ENCODE measurements around the gene CNST.

DNA sequence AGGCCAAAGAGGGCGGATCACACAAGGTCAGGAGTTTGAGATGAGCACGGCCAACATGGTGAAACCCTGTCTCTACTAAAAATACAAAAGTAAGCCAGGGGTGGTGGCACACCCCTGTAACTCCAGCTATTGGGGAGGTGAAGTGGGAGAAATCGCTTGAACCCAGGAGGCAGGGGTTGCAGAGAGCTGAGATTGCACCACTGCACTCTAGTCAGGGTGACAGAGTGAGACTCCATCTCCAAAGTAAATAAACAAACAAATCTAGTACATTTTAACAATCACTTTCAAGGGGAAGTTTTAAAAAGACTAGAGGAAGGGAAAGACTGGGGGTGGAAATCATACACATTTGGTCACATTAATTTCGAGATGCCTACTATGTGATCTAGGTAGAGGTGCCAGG is 6.9 kb upstream of the CNST start:
- TF ChIP-seq POLR2AphosphoS5 (IDR thresholded peaks at IDR 0.05; ENCODE audit: low read depth, low read length), result no peak
- TF ChIP-seq, protein P1, sequence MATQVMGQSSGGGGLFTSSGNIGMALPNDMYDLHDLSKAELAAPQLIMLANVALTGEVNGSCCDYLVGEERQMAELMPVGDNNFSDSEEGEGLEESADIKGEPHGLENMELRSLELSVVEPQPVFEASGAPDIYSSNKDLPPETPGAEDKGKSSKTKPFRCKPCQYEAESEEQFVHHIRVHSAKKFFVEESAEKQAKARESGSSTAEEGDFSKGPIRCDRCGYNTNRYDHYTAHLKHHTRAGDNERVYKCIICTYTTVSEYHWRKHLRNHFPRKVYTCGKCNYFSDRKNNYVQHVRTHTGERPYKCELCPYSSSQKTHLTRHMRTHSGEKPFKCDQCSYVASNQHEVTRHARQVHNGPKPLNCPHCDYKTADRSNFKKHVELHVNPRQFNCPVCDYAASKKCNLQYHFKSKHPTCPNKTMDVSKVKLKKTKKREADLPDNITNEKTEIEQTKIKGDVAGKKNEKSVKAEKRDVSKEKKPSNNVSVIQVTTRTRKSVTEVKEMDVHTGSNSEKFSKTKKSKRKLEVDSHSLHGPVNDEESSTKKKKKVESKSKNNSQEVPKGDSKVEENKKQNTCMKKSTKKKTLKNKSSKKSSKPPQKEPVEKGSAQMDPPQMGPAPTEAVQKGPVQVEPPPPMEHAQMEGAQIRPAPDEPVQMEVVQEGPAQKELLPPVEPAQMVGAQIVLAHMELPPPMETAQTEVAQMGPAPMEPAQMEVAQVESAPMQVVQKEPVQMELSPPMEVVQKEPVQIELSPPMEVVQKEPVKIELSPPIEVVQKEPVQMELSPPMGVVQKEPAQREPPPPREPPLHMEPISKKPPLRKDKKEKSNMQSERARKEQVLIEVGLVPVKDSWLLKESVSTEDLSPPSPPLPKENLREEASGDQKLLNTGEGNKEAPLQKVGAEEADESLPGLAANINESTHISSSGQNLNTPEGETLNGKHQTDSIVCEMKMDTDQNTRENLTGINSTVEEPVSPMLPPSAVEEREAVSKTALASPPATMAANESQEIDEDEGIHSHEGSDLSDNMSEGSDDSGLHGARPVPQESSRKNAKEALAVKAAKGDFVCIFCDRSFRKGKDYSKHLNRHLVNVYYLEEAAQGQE (IDR thresholded peaks at IDR 0.05; ENCODE audit: insufficient read depth in 1 of 2, low read depth in 2 of 2, low read length in 2 of 2), result no peak
- TF ChIP-seq SIN3A (IDR thresholded peaks at IDR 0.05; ENCODE audit: borderline replicate concordance, insufficient read depth, low read length), result no peak
- no peak for TF ChIP-seq FOXP2 (optimal IDR thresholded peaks at IDR 0.05; ENCODE audit: borderline replicate concordance, extremely low read depth, extremely low read length, insufficient read depth)
- TF ChIP-seq TAF1 (IDR thresholded peaks at IDR 0.05; ENCODE audit: borderline replicate concordance, insufficient read depth, low read length), result no peak
